SK-N-SH treated with all-trans-retinoic acid at 6 μM for 48 hours (cell line): ENCODE results near the gene CCDC186.

Source experiments
- ESRRG ChIP-seq: fragments of 250-450 bp; sonication (Bioruptor Pico); IDR thresholded peaks from 2 replicates; pipeline ENCODE4 v1.6.1; 2021; ENCODE audit warnings: mild to moderate bottlenecking
- TCF4 ChIP-seq: fragments of 250-450 bp; sonication (Bioruptor Pico); IDR thresholded peaks from 2 replicates; pipeline ENCODE4 v1.8.0; 2021; ENCODE audit warnings: mild to moderate bottlenecking, moderate library complexity, borderline replicate concordance
- TF ChIP-seq, protein P1 (sequence below): fragments of 250-450 bp; sonication (Bioruptor Pico); IDR thresholded peaks from 2 replicates; pipeline ENCODE4 v1.8.0; 2020; ENCODE audit warnings: mild to moderate bottlenecking, moderate library complexity, borderline replicate concordance

DNA sequence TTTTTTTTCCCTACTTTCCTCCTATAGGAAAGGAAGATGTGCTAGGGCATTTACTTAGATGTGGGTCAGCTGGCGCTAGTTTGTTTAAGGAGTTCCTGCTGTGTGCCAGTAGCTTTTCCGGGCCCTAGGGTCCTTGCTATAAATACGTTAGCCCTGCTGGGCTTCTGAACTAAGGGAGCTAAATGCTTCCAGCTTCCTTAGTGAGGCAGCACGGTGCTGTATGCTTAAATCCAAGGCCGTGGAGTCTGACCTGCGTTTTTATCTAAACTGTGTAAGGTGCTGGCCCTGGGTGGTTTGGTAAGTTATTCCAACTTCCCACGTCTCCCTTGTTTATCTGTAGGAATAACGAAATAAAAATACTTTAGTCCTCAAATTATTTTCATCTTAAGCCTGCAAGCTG, 5.7 kb upstream of the CCDC186 start:
- TF ChIP-seq TCF4 (CRISPR knock-in tag) (no peak), ESRRG (CRISPR knock-in tag) (no peak)
- TF ChIP-seq, protein P1, sequence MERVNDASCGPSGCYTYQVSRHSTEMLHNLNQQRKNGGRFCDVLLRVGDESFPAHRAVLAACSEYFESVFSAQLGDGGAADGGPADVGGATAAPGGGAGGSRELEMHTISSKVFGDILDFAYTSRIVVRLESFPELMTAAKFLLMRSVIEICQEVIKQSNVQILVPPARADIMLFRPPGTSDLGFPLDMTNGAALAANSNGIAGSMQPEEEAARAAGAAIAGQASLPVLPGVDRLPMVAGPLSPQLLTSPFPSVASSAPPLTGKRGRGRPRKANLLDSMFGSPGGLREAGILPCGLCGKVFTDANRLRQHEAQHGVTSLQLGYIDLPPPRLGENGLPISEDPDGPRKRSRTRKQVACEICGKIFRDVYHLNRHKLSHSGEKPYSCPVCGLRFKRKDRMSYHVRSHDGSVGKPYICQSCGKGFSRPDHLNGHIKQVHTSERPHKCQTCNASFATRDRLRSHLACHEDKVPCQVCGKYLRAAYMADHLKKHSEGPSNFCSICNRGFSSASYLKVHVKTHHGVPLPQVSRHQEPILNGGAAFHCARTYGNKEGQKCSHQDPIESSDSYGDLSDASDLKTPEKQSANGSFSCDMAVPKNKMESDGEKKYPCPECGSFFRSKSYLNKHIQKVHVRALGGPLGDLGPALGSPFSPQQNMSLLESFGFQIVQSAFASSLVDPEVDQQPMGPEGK (CRISPR knock-in tag) = no peak
